ENCODE results near the gene ITGAD.
A peak's percentile ranks its signal among the peaks of the same experiment; 100 is the strongest.

Gene ITGAD

DNA sequence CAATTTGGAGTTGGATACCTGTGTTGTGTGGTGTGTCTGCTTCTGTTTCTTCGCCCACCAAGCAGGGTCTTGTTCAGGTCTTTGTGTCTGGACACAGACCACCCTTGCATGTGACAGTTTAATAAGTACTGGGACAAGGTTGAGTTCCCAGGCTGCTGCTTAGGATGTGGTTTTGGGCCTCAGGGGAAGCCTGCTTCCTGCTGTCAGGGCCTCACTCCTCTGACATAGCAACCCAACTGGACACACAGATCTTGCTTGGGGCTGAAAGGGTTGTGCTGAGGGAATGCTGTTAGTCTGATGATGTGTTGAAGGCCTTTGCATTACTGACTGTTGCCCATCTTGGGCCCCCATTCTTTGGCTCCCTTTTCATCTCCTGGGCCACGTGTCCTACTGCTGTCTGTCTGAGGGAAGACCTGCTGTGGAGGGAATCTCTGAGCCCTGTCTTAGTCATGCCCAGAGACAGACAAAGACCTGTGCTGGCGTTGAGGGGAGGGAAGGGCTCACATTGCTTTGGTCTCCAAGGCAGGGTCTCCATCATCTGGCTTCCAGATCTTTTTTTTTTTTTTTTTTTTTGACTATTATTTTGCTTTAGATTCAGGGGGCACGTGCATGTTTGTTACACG, 74.1 kb downstream of the ITGAD start:
- in situ Hi-C loops (cut with MboI; ENCODE audit: low pct_unique_long_range_greater_than_20kb, low sequenced_read_pairs), result loop anchor here (10.0 kb wide), 1 partner anchor 238 kb away; no protein-coding TSS in a partner anchor
- DNase-seq, result peak; percentile 93

DNA sequence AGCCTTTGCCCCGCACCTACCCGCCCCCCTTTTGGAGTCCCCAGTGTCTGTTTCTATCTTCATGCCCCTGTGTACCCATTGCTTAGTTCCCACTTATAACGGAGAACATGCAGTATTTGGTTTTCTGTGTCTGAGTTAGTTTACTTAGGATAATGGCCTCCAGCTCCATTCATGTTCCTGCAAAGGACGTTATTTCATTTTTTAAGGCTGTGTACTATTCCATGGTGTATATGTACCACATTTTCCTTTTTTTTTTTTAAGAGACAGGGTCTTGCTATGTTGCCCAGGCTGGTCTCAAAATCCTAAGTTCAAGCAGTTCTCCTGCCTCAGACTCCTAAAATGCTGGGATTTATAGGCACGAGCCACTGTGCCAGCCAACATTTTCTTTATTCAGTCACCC, 74.7 kb downstream of the ITGAD start:
- in situ Hi-C loops (cut with MboI; ENCODE audit: low pct_unique_long_range_greater_than_20kb, low sequenced_read_pairs), result loop anchor here (10.0 kb wide), 1 partner anchor 237 kb away; no protein-coding TSS in a partner anchor
- DNase-seq, result no peak

DNA sequence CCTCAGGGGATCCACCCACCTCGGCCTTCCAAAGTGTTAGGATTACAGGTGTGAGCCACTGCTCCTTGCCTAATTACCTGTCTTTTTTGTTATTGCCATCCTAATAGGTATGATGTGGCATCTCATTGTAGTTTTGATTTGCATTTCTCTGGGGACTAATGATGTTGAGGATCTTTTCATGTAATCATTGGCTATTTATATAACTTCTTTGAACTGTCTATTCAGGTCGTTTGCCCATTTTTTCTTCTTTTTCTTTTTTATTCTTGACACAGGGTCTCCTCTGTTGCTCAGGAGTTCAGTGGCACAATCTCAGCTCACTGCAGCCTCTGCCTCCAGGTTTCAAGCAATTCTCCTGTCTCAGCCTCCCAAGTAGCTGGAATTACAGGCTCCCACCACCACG, 77.5 kb downstream of the ITGAD start:
- DNase-seq, result no peak
- in situ Hi-C loops (cut with MboI; ENCODE audit: low pct_unique_long_range_greater_than_20kb, low sequenced_read_pairs), result no loop called here

DNA sequence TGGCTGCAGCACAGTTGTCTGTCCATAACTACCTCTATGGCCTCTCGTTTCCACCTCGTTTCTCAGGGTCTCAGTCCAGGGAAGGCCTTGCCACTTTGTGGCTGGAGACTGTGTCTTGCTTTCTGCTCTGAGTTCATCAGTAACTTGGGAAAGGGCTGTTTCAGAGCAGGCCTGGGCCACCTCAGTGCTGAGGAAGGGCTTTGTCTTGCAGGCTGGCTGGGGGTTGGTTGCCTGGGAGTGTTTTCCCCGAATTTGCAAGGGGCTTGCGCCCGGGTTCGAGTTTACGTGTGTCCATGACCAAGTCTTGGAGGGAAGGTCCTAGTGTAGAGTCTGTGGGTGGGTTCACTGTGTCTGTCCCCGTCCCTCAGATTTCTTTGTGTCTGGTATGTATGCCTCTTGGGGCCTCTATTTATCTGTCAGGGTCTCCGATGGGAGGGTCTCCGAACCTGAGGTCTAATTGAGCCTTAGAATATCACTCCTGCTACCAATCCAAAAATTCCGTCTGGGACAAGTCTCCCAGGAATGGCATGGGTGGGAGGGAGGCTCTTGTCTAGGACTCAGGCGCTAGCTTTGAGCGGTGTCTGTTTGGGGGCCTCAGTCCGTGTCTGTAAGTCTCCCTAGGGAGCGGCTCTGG, 78.2 kb downstream of the ITGAD start:
- no peak for DNase-seq
- in situ Hi-C loops (cut with MboI; ENCODE audit: low pct_unique_long_range_greater_than_20kb, low sequenced_read_pairs), result no loop called here

DNA sequence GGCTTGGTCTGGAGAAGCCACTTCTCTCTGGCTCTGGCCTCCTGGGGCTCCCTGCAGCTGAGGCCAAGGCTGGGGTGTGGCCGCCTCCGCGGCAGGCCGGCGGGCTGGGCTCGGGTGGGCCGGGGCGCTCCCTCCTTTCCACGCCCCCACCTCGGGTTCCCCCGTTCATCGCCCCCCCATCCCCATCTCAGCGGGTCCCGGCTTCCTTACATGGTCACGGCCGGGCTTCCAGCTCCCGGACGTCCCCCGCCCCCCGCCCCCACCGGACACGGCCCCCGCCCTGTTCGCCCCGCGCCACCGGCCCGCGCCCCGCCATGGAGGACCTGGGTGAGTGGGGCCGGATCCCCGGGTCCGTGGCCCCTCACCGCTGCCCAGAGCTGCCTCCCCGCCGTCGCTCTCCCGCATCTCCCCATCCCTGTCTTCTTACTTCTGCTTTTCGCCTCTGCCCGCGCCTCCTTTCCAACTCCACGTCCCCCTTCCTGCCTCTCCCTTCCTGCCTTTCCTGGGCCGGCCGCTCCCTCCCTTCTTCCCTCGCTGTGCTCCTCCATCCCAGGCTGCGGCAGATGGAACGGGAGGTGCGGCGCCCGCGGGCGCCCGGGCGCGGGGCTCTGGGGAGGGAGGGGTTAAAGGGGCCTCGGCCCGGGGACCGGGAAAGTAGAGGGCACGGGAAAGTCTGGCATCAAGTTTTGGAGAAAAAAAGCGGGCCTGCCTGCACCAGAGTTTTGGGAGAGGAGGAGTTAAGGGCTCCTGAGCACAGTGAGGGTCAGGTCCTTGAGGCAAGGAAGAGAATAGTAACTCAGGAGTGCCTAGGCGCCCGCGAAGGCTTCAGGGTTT, 79.0 kb downstream of the ITGAD start, which contains the start of gene TGFB1I1:
Gene TGFB1I1 (plus strand): TSS at position 278 of the 834 bp plus-strand sequence. CDS start 37 bp downstream, at position 315.
- DNase-seq, result peak; percentile 61
- in situ Hi-C loops (cut with MboI; ENCODE audit: low pct_unique_long_range_greater_than_20kb, low sequenced_read_pairs), result no loop called here

DNA sequence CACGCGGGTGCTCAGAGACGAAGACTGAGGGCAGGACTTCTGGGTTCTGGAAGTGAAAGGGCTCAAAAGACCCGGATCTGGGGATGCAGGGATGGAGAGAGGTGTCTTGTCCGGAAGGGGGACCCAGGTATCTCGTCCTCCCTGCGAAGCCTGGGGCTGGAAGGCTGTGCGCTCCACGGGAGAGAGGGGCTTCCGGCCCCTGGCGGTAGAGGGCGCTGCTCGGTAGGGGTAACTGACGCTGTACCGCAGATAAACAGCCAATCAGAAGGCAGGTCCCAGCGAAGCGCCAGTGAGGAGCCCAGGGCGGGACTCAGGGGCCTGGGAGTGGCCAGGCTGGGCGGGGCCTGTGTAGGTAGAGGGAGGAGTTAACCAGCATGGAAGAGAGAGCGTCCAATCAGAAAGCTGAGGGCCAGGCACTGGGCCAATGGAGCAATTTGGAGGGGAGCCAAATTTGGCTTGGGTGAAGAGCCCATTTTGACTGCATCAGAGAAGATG, 79.6 kb downstream of the ITGAD start:
- peak; percentile 60 for DNase-seq
- in situ Hi-C loops (cut with MboI; ENCODE audit: low pct_unique_long_range_greater_than_20kb, low sequenced_read_pairs), result no loop called here

DNA sequence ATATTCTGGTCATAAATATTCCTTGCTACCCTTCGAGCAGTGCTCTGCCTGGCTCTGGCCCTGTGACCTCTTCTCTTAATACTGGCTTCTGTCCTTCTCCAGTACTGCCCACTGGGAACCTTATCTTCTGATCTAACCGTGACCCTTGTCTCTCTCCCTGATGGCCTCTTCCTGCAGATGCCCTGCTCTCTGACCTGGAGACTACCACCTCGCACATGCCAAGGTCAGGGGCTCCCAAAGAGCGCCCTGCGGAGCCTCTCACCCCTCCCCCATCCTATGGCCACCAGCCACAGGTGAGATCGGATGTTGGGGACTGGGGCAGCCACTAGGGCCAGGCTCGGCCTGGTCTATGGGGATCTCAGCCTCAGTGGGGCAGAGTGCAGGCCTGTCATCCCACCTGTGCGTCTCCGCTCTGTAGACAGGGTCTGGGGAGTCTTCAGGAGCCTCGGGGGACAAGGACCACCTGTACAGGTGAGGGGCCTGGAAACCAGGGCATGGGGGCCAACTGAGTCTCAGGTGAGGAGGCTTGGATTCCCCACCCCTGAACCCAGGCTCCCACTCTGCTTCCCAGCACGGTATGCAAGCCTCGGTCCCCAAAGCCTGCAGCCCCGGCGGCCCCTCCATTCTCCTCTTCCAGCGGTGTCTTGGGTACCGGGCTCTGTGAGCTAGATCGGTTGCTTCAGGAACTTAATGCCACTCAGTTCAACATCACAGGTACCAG, 80.3 kb downstream of the ITGAD start:
- no peak for DNase-seq
- in situ Hi-C loops (cut with MboI; ENCODE audit: low pct_unique_long_range_greater_than_20kb, low sequenced_read_pairs), result no loop called here

DNA sequence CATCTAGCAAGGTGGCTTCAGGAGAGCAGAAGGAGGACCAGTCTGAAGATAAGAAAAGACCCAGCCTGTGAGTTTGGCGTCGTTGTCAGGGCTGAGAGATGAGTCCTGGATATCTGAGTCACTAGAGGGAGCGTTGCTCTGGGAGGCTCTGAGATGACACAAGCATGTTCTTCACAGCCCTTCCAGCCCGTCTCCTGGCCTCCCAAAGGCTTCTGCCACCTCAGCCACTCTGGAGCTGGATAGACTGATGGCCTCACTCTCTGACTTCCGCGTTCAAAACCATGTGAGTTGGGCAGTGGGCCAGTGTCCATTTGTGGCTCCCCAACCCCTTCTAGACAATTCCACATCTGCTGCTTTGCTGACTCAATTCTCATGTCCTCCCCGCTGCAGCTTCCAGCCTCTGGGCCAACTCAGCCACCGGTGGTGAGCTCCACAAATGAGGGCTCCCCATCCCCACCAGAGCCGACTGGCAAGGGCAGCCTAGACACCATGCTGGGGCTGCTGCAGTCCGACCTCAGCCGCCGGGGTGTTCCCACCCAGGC, 81.1 kb downstream of the ITGAD start:
- in situ Hi-C loops (cut with MboI; ENCODE audit: low pct_unique_long_range_greater_than_20kb, low sequenced_read_pairs), result no loop called here
- DNase-seq, result no peak

DNA sequence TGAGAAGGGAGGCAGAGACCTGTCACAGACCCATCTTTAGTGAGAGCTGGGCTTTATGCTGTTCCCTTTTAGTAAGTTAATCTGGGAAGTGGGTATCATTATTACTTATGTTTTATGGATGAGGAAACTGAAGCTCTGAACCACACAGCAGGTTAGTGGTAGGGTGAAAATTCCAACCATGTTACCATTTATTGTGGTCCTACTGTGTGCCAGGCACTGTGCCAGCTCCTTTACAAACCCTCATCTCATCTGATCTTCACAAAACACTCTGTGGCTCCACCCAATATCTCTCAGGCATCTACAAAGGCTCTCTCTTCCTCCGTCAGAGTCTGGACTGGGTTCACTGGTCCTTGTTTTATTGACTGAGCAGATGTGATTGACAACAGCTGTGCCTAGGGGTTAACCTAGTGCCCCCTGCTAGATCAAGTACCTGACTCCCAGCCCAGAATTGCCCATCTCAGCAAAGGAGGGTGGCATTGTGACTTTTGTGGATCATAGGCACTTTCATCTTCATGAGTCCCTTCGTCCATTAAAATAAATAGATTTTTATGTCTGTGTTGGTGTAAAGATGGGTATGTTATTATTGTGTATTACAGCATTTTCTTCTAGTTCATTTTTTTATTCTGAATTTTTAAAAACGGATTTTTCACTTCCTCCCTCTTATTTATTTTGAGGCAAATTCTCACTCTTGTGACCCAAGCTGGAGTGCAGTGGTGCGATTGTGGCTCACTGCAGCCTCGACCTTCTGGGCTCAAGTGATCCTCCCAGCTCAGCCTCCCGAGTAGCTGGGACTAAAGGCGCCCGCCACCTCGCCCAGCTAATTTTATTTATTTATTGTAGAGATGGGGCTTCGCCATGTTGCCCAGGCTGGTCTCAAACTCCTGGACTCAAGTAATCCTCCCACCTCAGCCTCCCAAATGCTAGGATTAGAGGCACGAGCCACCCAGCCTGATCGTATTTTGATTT, 81.9 kb downstream of the ITGAD start:
- in situ Hi-C loops (cut with MboI; ENCODE audit: low pct_unique_long_range_greater_than_20kb, low sequenced_read_pairs), result no loop called here
- DNase-seq, result no peak

DNA sequence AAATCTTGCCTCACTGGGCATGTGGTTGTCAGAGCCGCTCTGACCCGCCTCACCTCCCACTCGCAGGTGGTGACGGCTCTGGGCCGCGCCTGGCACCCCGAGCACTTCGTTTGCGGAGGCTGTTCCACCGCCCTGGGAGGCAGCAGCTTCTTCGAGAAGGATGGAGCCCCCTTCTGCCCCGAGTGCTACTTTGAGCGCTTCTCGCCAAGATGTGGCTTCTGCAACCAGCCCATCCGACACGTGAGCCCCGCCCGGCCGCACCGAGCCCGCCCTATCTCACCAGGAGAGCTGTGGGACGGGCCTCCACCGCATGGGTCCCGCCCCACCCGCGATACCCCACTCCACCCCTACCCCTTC, 82.8 kb downstream of the ITGAD start:
- in situ Hi-C loops (cut with MboI; ENCODE audit: low pct_unique_long_range_greater_than_20kb, low sequenced_read_pairs), result no loop called here

More for the DNA sequence above, 82.8 kb downstream of the ITGAD start:
- no peak for DNase-seq
